Osteoblast (primary cell): ENCODE results near the gene IFI35. TPM values are rescaled to one million over a fixed set of nuclear protein-coding genes. Genes with fewer than 3 reads are reported as not detected.
"Not testable (repeated sequence)": the region's sequence is repeated elsewhere in the genome, so short reads cannot be mapped to it uniquely, and the experiment has no call there.

Experiments
- DNase-seq: peaks from one replicate; pipeline ENCODE4 v3.0.0; 2011; ENCODE audit warnings: low spot score, mixed read lengths; ENCODE audit not compliant: insufficient read length; ENCODE audit errors: missing footprints
- H2AFZ ChIP-seq: 2 replicates; pipeline ENCODE4 v1.6.0; 2011; ENCODE audit warnings: mild to moderate bottlenecking, low read length
- H3K27ac ChIP-seq: 2 replicates; pipeline ENCODE4 v1.5.1; 2011; ENCODE audit warnings: mild to moderate bottlenecking, low read depth, low read length, moderate library complexity
- H3K27me3 ChIP-seq: 2 replicates; pipeline ENCODE4 v1.6.0; 2012; ENCODE audit warnings: mild to moderate bottlenecking, control low read depth, inconsistent platforms, low read length, moderate library complexity; ENCODE audit not compliant: insufficient read depth
- H3K36me3 ChIP-seq: 2 replicates; pipeline ENCODE4 v1.5.1; 2011; ENCODE audit warnings: mild to moderate bottlenecking, low read length, control low read depth, moderate library complexity; ENCODE audit not compliant: insufficient read depth
- H3K4me1 ChIP-seq: 2 replicates; pipeline ENCODE4 v1.5.1; 2011; ENCODE audit warnings: mild to moderate bottlenecking, low read length, control low read depth, moderate library complexity; ENCODE audit not compliant: insufficient read depth
- H3K4me2 ChIP-seq: 2 replicates; pipeline ENCODE4 v1.6.0; 2011; ENCODE audit warnings: mild to moderate bottlenecking, low read length; ENCODE audit not compliant: insufficient read depth
- H3K4me3 ChIP-seq: fragments of 200-600 bp; sonication (generic); 3 replicates; pipeline ENCODE4 v1.5.1; 2012; ENCODE audit warnings: mild to moderate bottlenecking, low read length, inconsistent platforms; ENCODE audit not compliant: insufficient read depth
- H3K79me2 ChIP-seq: 2 replicates; pipeline ENCODE4 v1.6.0; 2012; ENCODE audit warnings: mild to moderate bottlenecking, low read length, control low read depth, inconsistent platforms; ENCODE audit not compliant: insufficient read depth
- H3K9me3 ChIP-seq: 2 replicates; pipeline ENCODE4 v1.5.1; 2011; ENCODE audit warnings: low read depth, low read length, control low read depth
- H4K20me1 ChIP-seq: 2 replicates; pipeline ENCODE4 v1.6.0; 2012; ENCODE audit warnings: mild to moderate bottlenecking, low read length, control low read depth; ENCODE audit not compliant: insufficient read depth
- CTCF ChIP-seq: IDR thresholded peaks from 2 replicates; pipeline ENCODE4 v1.5.1; 2011; ENCODE audit warnings: mild to moderate bottlenecking, low read depth, low read length, moderate library complexity; ENCODE audit errors: extremely low read depth
- total RNA-seq: library from RNA; depleted of rRNA; stranded (reverse); fragments of >200 nt; gene quantifications from 2 replicates; pipeline ENCODE4 v1.2.3, GENCODE V29; 2012

IFI35 gene
- total RNA-seq, 1 donor: 45.2 TPM

GRCh38 chr17:42991471-42991870 lies 15.1 kb upstream of the IFI35 start:
- no peaks in the 10 kb centered on the region for H3K27me3 ChIP-seq
- H3K4me2 ChIP-seq: no peak overlapping the region
- no peak overlapping the region for H2AFZ ChIP-seq
- peak overlapping the region; percentile 80 for H3K27ac ChIP-seq
- TF ChIP-seq CTCF: no peak
- peaks cover 31% of the 10 kb centered on the region for H3K4me1 ChIP-seq
- H3K79me2 ChIP-seq: peaks cover 11% of the 10 kb centered on the region
- peaks cover 37% of the 10 kb centered on the region for H3K36me3 ChIP-seq
- no peaks in the 10 kb centered on the region for H3K9me3 ChIP-seq
- DNase-seq: no peak
- H4K20me1 ChIP-seq: no peaks in the 10 kb centered on the region
- H3K4me3 ChIP-seq: no peak overlapping the region

- peaks cover 5% of the 10 kb centered on the region for H3K79me2 ChIP-seq
- TF ChIP-seq CTCF: no peak
- peak overlapping the region; percentile 16 for H3K27ac ChIP-seq
- DNase-seq: no peak
- no peaks in the 10 kb centered on the region for H4K20me1 ChIP-seq
- no peak overlapping the region for H3K4me2 ChIP-seq
- H2AFZ ChIP-seq: no peak overlapping the region
- no peaks in the 10 kb centered on the region for H3K27me3 ChIP-seq
- no peaks in the 10 kb centered on the region for H3K9me3 ChIP-seq
- H3K4me3 ChIP-seq: no peak overlapping the region
- peaks cover 30% of the 10 kb centered on the region for H3K36me3 ChIP-seq
- H3K4me1 ChIP-seq: peaks cover 39% of the 10 kb centered on the region
These were observed 13.7 kb upstream of the IFI35 start for GRCh38 chr17:42992872-42993271.

- not testable (repeated sequence) for DNase-seq
These were observed 12.7 kb upstream of the IFI35 start for GRCh38 chr17:42993913-42994312.

GRCh38 chr17:42997390-42997983 lies 9.1 kb upstream of the IFI35 start:
- no peak for TF ChIP-seq CTCF
- Histone ChIP-seq H2AFZ (peak overlapping the region; percentile 58), H3K27me3 (no peaks in the 10 kb centered on the region), H3K4me3 (peak overlapping the region; percentile 61), H3K4me2 (peak overlapping the region; percentile 92), H3K36me3 (peaks cover 39% of the 10 kb centered on the region), H3K79me2 (peaks cover 32% of the 10 kb centered on the region), H3K9me3 (no peaks in the 10 kb centered on the region), H3K27ac (peak overlapping the region; percentile 32), H4K20me1 (peaks cover 22% of the 10 kb centered on the region), H3K4me1 (peaks cover 30% of the 10 kb centered on the region)
- no peak for DNase-seq

More at GRCh38 chr17:42993913-42994312, 12.7 kb upstream of the IFI35 start:
- Histone ChIP-seq H3K36me3 (peaks cover 24% of the 10 kb centered on the region), H3K79me2 (peaks cover 11% of the 10 kb centered on the region), H3K4me1 (peaks cover 35% of the 10 kb centered on the region)
- not testable (repeated sequence) for H3K9me3 ChIP-seq, H3K27ac ChIP-seq, H3K27me3 ChIP-seq, H4K20me1 ChIP-seq, H2AFZ ChIP-seq, H3K4me2 ChIP-seq, H3K4me3 ChIP-seq
